ENCODE data around the gene TIMM23. TPM values are rescaled to one million over a fixed set of nuclear protein-coding genes. Genes with fewer than 3 reads are reported as not detected.
"Not testable (repeated sequence)": the region's sequence is repeated elsewhere in the genome, so short reads cannot be mapped to it uniquely, and the experiment has no call there.

The TIMM23 gene
- polyA plus RNA-seq, 10 donors, result 48.5 to 60.7 (median 56.8) TPM

- peak in 1 of 3 donors; percentile 24 for DNase-seq
Observed at GRCh38 chr10:46019569-46020343, 47.5 kb downstream of the TIMM23 start.

- DNase-seq, result no peak
Observed at GRCh38 chr10:46020344-46020657, 48.0 kb downstream of the TIMM23 start.

GRCh38 chr10:46022978-46023702, 50.9 kb downstream of the TIMM23 start:
- DNase-seq, result peak; percentile 82 to 92 (median 83)

GRCh38 chr10:46024948-46025347, 52.7 kb downstream of the TIMM23 start:
- DNase-seq, result no peak

GRCh38 chr10:46025406-46025805, 53.1 kb downstream of the TIMM23 start:
- DNase-seq, result no peak

GRCh38 chr10:46026106-46026505, 53.8 kb downstream of the TIMM23 start:
- no peak for DNase-seq

GRCh38 chr10:46028584-46029460, 56.5 kb downstream of the TIMM23 start:
- DNase-seq, result peak in 2 of 3 donors; percentile 18 to 56

GRCh38 chr10:46029461-46030030, 57.3 kb downstream of the TIMM23 start:
- DNase-seq, result no peak

- DNase-seq, result peak; percentile 98 to 99 (median 99)
Observed at GRCh38 chr10:46030091-46030937, 58.0 kb downstream of the TIMM23 start, which contains the start of gene NCOA4. NCOA4 (minus strand) TSS chr10:46030623; CDS start chr10:46016680, 13,943 bp downstream.

- no peak for DNase-seq
Observed at GRCh38 chr10:46031648-46032532, 59.6 kb downstream of the TIMM23 start.

GRCh38 chr10:46033602-46034011, 61.3 kb downstream of the TIMM23 start:
- peak in 1 of 3 donors; percentile 44 for DNase-seq

- no peak for DNase-seq
Observed at GRCh38 chr10:46035923-46036849, 63.9 kb downstream of the TIMM23 start.

GRCh38 chr10:46037107-46037825, 65.0 kb downstream of the TIMM23 start:
- no peak for DNase-seq

- no peak for DNase-seq
Observed at GRCh38 chr10:46040004-46040403, 67.7 kb downstream of the TIMM23 start.

GRCh38 chr10:46042527-46042926, 70.2 kb downstream of the TIMM23 start:
- no peak for DNase-seq

- no peak for DNase-seq
Observed at GRCh38 chr10:46046261-46046660, 74.0 kb downstream of the TIMM23 start, which contains the start of gene MSMB. MSMB (minus strand) TSS chr10:46046269; CDS start chr10:46046237, 32 bp downstream.

GRCh38 chr10:46048152-46048551, 75.9 kb downstream of the TIMM23 start:
- DNase-seq, result no peak

- DNase-seq, result not testable (repeated sequence)
Observed at GRCh38 chr10:46049497-46049831, 77.2 kb downstream of the TIMM23 start.
